Trophoblast cell (in vitro differentiated cells and primary cell): ENCODE measurements around the gene SULT6B1.
"Not testable (repeated sequence)": the region's sequence is repeated elsewhere in the genome, so short reads cannot be mapped to it uniquely, and the experiment has no call there.

Experiments used
- DNase-seq, 2 donors: peaks; one replicate each; pipeline ENCODE4 v3.0.0-alpha.2; 2016
- H2AFZ ChIP-seq: 2 replicates; pipeline ENCODE4 v1.6.1; 2013; ENCODE audit warnings: low read length, moderate library complexity, mild to moderate bottlenecking; ENCODE audit not compliant: insufficient read depth, poor library complexity
- H2AK5ac ChIP-seq: 2 replicates; pipeline ENCODE4 v1.6.1; 2013; ENCODE audit warnings: mild to moderate bottlenecking, low read length
- H2BK120ac ChIP-seq: 2 replicates; pipeline ENCODE4 v1.6.1; 2013; ENCODE audit warnings: low read length, mild to moderate bottlenecking, moderate library complexity; ENCODE audit not compliant: insufficient read depth, poor library complexity
- H2BK12ac ChIP-seq: 2 replicates; pipeline ENCODE4 v1.6.1; 2013; ENCODE audit warnings: mild to moderate bottlenecking, low read length, moderate library complexity
- H2BK5ac ChIP-seq: 2 replicates; pipeline ENCODE4 v1.6.1; 2013; ENCODE audit warnings: low read length, low read depth, moderate library complexity, mild to moderate bottlenecking; ENCODE audit not compliant: poor library complexity
- H3K14ac ChIP-seq: 2 replicates; pipeline ENCODE4 v1.6.1; 2013; ENCODE audit warnings: mild to moderate bottlenecking, low read length
- H3K18ac ChIP-seq: 2 replicates; pipeline ENCODE4 v1.6.1; 2013; ENCODE audit warnings: mild to moderate bottlenecking, low read length
- H3K23ac ChIP-seq: 2 replicates; pipeline ENCODE4 v1.6.1; 2013; ENCODE audit warnings: low read length
- H3K27ac ChIP-seq: 2 replicates; pipeline ENCODE4 v1.5.1; 2013; ENCODE audit warnings: low read depth, mild to moderate bottlenecking, inconsistent platforms, low read length, moderate library complexity
- H3K27me3 ChIP-seq: 2 replicates; pipeline ENCODE4 v1.6.1; 2013; ENCODE audit warnings: inconsistent platforms, mild to moderate bottlenecking, low read length, moderate library complexity; ENCODE audit not compliant: insufficient read depth
- H3K36me3 ChIP-seq, 2 experiments: 1 replicate in 1 of 2; 2 replicates in 1 of 2; pipeline ENCODE4 v1.6.1; 2013; ENCODE audit warnings: low read length in 2 of 2, mild to moderate bottlenecking in 2 of 2, moderate library complexity in 1 of 2; ENCODE audit not compliant: insufficient read depth in 2 of 2, control insufficient read depth in 1 of 2
- H3K4ac ChIP-seq: 2 replicates; pipeline ENCODE4 v1.6.1; 2013; ENCODE audit warnings: low read depth, mild to moderate bottlenecking, low read length, moderate library complexity
- H3K4me1 ChIP-seq, 2 experiments: 1 replicate in 1 of 2; 2 replicates in 1 of 2; pipeline ENCODE4 v1.6.1; 2013; ENCODE audit warnings: low read length in 2 of 2, mild to moderate bottlenecking in 2 of 2, moderate library complexity in 1 of 2; ENCODE audit not compliant: insufficient read depth in 2 of 2, control insufficient read depth in 1 of 2
- H3K4me2 ChIP-seq: 2 replicates; pipeline ENCODE4 v1.6.1; 2013; ENCODE audit warnings: inconsistent platforms, mild to moderate bottlenecking, low read length, moderate library complexity
- H3K4me3 ChIP-seq: 2 replicates; pipeline ENCODE4 v1.5.1; 2013; ENCODE audit warnings: mild to moderate bottlenecking, low read depth, low read length, inconsistent platforms
- H3K79me1 ChIP-seq: one replicate; pipeline ENCODE4 v1.6.1; 2013; ENCODE audit warnings: low read length
- H3K79me2 ChIP-seq: 2 replicates; pipeline ENCODE4 v1.6.1; 2013; ENCODE audit warnings: low read length, mild to moderate bottlenecking; ENCODE audit not compliant: control insufficient read depth, insufficient read depth, poor library complexity
- H3K9ac ChIP-seq: 2 replicates; pipeline ENCODE4 v1.6.1; 2013; ENCODE audit warnings: mild to moderate bottlenecking, low read length
- H3K9me3 ChIP-seq: 2 replicates; pipeline ENCODE4 v1.6.1; 2013; ENCODE audit warnings: low read depth, mild to moderate bottlenecking, control low read depth, inconsistent platforms, low read length; ENCODE audit not compliant: insufficient read depth
- H4K12ac ChIP-seq: 2 replicates; pipeline ENCODE4 v1.6.1; 2013; ENCODE audit warnings: low read depth, mild to moderate bottlenecking, low read length, moderate library complexity
- H4K8ac ChIP-seq: 2 replicates; pipeline ENCODE4 v1.6.1; 2013; ENCODE audit warnings: low read depth, mild to moderate bottlenecking, low read length, moderate library complexity
- H4K91ac ChIP-seq: one replicate; pipeline ENCODE4 v1.6.1; 2013; ENCODE audit warnings: low read depth, mild to moderate bottlenecking, low read length, moderate library complexity
- WGBS: extraction: QIAGEN DNeasy Blood & Tissue Kit; methylation state at CpG from one replicate; pipeline ENCODE4 v1.1.7; 2013; ENCODE audit warnings: missing lambda C conversion rate; ENCODE audit not compliant: insufficient read length, insufficient coverage; ENCODE audit errors: extremely low coverage; 5-methylcytosine and 5-hydroxymethylcytosine counted together

Gene SULT6B1

GRCh38 chr2:37198681-37199065 lies 10.2 kb upstream of the SULT6B1 start:
- no peak overlapping the region for H4K91ac ChIP-seq
- H3K18ac ChIP-seq, result no peak overlapping the region
- H3K4me2 ChIP-seq, result no peak overlapping the region
- DNase-seq, result no peak
- WGBS, result no CpG with 5 or more reads among the region's 8 CpGs
- H4K12ac ChIP-seq, result no peak overlapping the region
- H4K8ac ChIP-seq, result no peak overlapping the region
- H2BK12ac ChIP-seq, result no peak overlapping the region
- no peak overlapping the region for H3K23ac ChIP-seq
- H3K9me3 ChIP-seq, result no peaks in the 10 kb centered on the region
- no peak overlapping the region for H2BK120ac ChIP-seq
- no peak overlapping the region for H3K27ac ChIP-seq
- H3K14ac ChIP-seq, result no peak overlapping the region
- H2AFZ ChIP-seq, result no peak overlapping the region
- H3K79me1 ChIP-seq, result peaks cover 8% of the 10 kb centered on the region
- H3K4me3 ChIP-seq, result no peak overlapping the region
- H3K4me1 ChIP-seq, result no peaks in the 10 kb centered on the region
- no peaks in the 10 kb centered on the region for H3K27me3 ChIP-seq
- H3K9ac ChIP-seq, result no peak overlapping the region
- no peak overlapping the region for H3K4ac ChIP-seq
- peaks cover 5% of the 10 kb centered on the region for H3K79me2 ChIP-seq
- H3K36me3 ChIP-seq, result peaks cover 6 to 9% of the 10 kb centered on the region in 2 experiments
- no peak overlapping the region for H2AK5ac ChIP-seq
- no peak overlapping the region for H2BK5ac ChIP-seq

GRCh38 chr2:37196320-37197195 lies 8.1 kb upstream of the SULT6B1 start, which contains the start of gene CEBPZOS:
TSS of gene CEBPZOS (plus strand) at chr2:37196496. CDS start at chr2:37199705, 3,209 bp downstream.
- Histone ChIP-seq H3K14ac (peak within 1 kb of the TSS; percentile 86), H3K79me2 (peaks cover 5% of the 10 kb centered on the region), H4K12ac (peak within 1 kb of the TSS; percentile 76), H3K4me2 (peak within 1 kb of the TSS; percentile 80), H3K23ac (no peak within 1 kb of the TSS), H2BK120ac (peak within 1 kb of the TSS; percentile 84), H2AFZ (peak within 1 kb of the TSS; percentile 93), H3K36me3 (peaks cover 4 to 5% of the 10 kb centered on the region in 2 experiments), H2BK5ac (peak within 1 kb of the TSS; percentile 80), H3K9ac (peak within 1 kb of the TSS; percentile 75), H2AK5ac (no peak within 1 kb of the TSS), H4K8ac (peak within 1 kb of the TSS; percentile 93), H4K91ac (peak within 1 kb of the TSS; percentile 86), H3K18ac (peak within 1 kb of the TSS; percentile 81), H3K4ac (peak within 1 kb of the TSS; percentile 76), H3K27ac (peak within 1 kb of the TSS; percentile 18), H3K9me3 (no peaks in the 10 kb centered on the region), H3K4me1 (no peaks in the 10 kb centered on the region), H3K4me3 (peak within 1 kb of the TSS; percentile 89), H3K79me1 (peaks cover 8% of the 10 kb centered on the region), H2BK12ac (no peak within 1 kb of the TSS), H3K27me3 (no peaks in the 10 kb centered on the region)
- peak; percentile 84 to 92 for DNase-seq
- WGBS, result no CpG with 5 or more reads among the region's 72 CpGs

GRCh38 chr2:37195862-37196319 lies 7.4 kb upstream of the SULT6B1 start:
- H3K79me2 ChIP-seq, H3K27me3 ChIP-seq, H2BK5ac ChIP-seq, H3K9ac ChIP-seq, H3K79me1 ChIP-seq, H3K9me3 ChIP-seq, H2AK5ac ChIP-seq, H3K27ac ChIP-seq, H2BK12ac ChIP-seq, H3K14ac ChIP-seq, H3K36me3 ChIP-seq, H3K4ac ChIP-seq, H3K4me1 ChIP-seq, DNase-seq, H3K18ac ChIP-seq, H2BK120ac ChIP-seq, H3K23ac ChIP-seq: not testable (repeated sequence)
- peak overlapping the region; percentile 86 for H4K91ac ChIP-seq
- peak overlapping the region; percentile 89 for H3K4me3 ChIP-seq
- H3K4me2 ChIP-seq, result peak overlapping the region; percentile 80
- WGBS, result no CpG with 5 or more reads among the region's 20 CpGs
- H4K12ac ChIP-seq, result peak overlapping the region; percentile 76
- H4K8ac ChIP-seq, result peak overlapping the region; percentile 93
- H2AFZ ChIP-seq, result peak overlapping the region; percentile 10

- H3K4me1 ChIP-seq, result peaks cover 0 to 3% of the 10 kb centered on the region in 2 experiments
- no peak overlapping the region for H3K4me2 ChIP-seq
- H3K9me3 ChIP-seq, result no peaks in the 10 kb centered on the region
- no peak overlapping the region for H3K14ac ChIP-seq
- H2AFZ ChIP-seq, result no peak overlapping the region
- peaks cover 8% of the 10 kb centered on the region for H3K79me1 ChIP-seq
- H4K8ac ChIP-seq, result no peak overlapping the region
- DNase-seq, result no peak
- no peak overlapping the region for H4K12ac ChIP-seq
- H3K27ac ChIP-seq, result no peak overlapping the region
- H3K18ac ChIP-seq, result no peak overlapping the region
- no peaks in the 10 kb centered on the region for H3K36me3 ChIP-seq
- H2BK5ac ChIP-seq, result no peak overlapping the region
- no peak overlapping the region for H3K9ac ChIP-seq
- H3K4me3 ChIP-seq, result no peak overlapping the region
- no peak overlapping the region for H4K91ac ChIP-seq
- no peak overlapping the region for H2BK120ac ChIP-seq
- H3K79me2 ChIP-seq, result peaks cover 5% of the 10 kb centered on the region
- H3K23ac ChIP-seq, result no peak overlapping the region
- H3K27me3 ChIP-seq, result no peaks in the 10 kb centered on the region
- H2BK12ac ChIP-seq, result no peak overlapping the region
- H2AK5ac ChIP-seq, result no peak overlapping the region
- no peak overlapping the region for H3K4ac ChIP-seq
- WGBS, result no CpG with 5 or more reads among the region's 1 CpG
Observed at GRCh38 chr2:37192551-37192950, 4.1 kb upstream of the SULT6B1 start.
